GM19238 (cell line): ENCODE measurements around the gene HSPH1.

Experiments used
- DNase-seq: peaks from one replicate; pipeline ENCODE4 v3.0.0; 2011; ENCODE audit warnings: low spot score; ENCODE audit not compliant: insufficient read length

HSPH1 gene

DNA sequence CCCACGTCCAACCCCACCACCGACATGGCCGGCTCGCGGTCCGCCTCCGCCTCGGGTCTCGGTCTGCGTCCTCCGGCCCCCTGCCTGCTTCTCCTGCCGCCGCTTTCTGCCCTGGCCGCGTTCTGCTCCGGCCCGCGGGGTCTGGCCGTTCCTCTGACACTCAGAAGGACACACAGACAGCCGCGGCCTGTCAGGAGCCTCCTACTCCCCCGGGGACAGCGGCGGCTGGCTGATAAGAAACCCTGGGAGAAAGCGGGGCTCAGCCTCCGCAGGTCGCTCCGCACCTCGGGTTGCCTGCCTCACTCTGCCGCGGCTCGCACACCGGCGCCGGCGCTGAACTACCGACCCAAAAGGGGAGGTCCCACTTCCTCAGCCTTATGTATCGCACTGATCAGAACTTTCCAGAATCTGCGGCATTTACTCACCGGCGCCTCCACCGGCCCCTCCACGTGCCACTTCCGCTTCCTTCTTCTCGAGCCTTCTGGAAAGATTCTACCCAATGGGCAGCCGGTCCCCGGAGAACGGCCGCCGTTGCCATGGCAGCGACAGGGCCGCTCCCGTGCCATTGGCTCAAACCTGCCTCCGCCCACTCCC is at the start of gene HSPH1:
Gene HSPH1 (minus strand): TSS at position 348 of the 594 bp plus-strand sequence. CDS start 322 bp downstream, at position 26.
- peak; percentile 79 for DNase-seq

DNA sequence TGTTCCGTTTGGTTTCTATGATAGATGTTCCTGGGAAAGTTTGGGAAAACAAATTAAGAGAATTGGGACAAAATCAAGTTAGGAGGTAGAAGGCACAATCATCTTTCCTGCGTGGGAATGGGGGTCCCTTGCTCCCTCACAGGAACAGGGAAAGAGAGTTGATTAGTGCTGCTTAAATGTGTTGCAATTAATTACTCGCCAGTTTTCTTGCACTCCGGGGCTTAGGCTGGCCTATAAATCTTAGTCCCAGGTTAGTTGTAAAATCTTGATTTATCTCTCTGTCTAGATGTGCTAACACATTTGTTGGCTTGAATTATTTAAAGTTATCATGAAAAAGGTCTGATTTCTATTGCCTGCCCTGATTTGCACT is 48.1 kb upstream of the HSPH1 start:
- DNase-seq = no peak

DNA sequence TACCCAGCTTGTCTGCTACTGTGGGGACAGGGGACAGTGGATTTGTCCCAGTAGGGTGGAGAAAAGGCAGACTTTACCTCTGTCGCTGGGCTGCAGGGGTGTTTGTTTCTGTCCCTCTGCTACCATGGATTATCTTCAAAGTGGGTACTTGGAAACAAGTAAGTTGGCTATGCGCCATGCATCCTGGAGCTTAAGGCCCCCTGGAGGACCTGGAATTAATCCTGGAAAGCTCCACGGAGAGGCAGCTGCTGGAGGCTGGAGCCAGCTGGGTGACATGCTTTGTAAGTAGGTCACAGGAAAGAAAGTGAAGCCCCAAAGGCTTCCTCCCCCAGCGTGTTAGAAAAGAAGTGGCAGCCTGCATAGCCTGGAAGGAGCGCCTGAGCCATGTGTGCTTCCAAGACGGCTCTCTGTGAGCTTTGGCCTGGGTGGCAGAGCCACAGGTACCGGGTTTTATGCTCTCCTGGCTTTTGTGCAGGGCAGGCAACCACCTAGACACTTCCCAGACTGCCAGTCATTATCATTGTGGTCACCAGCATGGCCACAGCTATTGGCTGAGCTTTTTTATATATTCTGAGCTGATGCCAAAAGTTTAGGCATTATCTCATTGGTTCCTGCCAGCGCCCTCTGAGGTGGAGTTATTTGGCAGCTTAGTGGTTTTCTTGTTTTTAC is 47.6 kb upstream of the HSPH1 start:
- DNase-seq = no peak

DNA sequence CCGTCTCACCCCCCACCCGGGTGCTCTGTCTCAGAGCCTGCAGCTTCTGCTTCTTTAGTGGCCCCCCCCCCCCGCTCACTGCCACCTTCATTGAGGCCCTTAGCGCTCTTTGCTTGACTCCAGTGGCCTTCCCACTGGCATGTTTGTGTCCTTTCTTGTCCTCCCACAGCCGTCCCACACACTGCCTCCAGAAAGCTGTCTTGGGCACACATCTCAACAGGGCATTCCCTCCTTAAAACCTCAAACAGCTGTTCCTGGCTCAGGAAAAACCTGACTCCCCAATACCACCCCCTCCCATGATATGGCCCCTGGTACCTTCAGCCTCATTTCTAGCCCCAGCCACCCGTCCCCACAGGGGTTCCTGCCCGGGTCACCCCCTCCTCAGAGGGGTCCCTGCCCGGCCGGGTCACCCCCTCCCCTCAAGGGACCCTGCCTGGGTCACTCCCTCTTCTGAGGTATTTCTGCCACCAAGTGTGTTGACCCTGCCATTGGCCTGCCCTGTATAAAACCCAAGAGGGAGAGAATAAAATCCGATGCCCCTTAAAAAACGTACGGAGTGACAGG is 46.9 kb upstream of the HSPH1 start:
- no peak for DNase-seq

DNA sequence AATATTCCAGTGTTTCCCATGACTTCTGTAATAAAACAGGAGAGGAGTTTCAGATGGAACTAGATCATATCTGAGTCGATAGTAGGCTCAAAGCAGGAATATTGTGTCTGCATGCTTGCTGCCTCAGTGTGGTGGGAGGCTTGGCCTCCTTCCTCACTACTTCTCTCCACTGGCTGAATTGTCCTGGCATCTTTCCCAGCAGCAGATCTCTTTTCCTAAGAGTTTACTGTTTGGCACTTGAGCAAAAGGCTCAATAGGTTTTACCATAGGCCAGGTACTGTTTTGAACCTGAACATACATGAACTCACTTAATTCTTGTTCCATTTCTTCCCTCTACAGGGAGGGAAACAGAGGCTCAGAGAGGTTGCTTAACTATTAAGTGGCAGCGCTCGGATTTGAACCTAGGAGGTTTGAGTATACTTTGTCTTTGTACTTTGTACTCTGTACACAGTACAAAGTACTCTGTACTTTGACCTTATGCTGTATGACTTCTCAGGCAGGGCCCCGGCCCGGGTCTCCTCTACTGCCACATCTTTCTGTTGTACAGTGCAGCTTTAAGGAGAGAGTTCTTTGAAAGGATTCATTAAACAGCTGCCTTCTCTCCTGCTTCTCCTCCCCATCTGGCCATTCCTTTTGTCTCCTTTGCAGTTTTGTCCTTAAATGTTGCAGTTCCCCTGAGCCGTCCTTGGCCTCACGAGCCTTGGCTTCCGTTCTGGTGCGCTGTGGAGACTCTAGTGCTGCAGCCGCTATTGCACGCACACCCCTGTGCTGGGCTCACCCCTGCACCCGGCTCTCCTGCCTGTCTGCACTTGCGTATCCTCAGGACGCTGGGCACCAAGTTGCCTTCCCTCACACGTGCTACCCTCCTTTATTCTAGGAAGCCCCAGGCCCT is 46.2 kb upstream of the HSPH1 start:
- no peak for DNase-seq

DNA sequence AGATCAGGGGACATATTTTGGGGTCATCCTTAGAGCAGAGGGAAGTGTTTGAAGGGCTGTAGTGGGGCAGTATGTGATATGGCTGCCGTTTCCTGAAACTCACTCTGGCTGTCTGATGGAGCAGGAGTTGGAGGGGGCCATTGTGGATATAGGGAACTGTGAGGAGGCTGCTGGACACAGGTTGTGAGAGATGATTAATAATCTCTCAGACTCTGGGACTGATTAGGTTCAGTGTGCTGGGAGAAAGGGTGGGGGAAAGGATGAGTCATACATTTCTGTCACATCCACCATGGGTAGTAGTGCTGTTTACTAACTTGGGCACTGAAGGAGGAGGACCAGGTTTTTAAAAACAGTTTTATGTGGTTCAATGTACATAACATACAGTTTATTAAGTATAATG is 42.9 kb upstream of the HSPH1 start:
- no peak for DNase-seq

DNA sequence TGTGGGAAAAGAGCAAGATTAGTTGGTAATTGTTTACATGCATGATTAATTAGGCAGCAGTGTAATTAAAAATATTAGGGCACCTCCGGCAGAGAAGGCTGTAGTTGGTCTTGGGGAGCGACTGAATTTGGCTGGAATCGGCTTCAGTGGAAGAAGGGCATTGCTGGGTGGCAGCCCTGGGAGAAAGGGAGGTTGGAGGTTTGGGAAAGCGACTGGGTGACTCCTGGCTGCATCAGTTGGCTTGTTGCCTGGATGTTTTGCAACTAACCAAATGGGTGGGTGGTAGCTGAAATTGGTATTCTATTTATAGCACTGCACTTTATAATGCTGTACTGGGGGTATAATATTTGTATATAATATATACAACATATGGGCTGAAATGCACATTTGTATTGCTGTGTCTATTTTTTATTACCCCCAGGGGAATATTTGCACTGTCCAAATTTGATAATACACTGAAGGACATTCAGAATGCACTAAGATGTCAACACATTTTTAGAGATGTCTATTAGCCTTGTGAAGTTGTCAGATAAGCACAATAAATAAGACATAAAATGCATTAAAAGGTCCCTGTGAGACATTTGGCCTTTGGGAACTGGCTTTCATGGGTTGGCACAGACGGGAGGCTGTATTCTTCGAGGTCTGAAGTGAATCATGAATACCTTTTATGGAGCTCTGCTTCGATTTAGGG is 39.8 kb upstream of the HSPH1 start:
- no peak for DNase-seq

DNA sequence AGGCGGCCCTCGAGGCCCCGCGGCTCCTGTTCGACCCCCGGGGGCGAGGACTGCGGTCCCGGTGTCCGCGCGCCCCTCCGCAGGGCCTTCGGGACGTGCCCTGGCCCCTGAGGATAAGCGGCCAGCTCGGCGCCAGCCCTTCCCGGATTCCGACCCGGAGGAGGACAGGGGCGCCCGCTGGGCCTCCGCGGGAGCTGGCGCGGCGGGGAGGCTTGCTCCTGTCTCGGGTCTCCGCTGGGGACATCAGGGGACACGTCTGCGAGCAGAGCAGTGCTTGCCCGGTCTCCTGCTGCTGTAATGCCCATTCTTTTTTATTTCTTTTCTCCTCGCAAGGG is 38.9 kb upstream of the HSPH1 start:
- DNase-seq = no peak

DNA sequence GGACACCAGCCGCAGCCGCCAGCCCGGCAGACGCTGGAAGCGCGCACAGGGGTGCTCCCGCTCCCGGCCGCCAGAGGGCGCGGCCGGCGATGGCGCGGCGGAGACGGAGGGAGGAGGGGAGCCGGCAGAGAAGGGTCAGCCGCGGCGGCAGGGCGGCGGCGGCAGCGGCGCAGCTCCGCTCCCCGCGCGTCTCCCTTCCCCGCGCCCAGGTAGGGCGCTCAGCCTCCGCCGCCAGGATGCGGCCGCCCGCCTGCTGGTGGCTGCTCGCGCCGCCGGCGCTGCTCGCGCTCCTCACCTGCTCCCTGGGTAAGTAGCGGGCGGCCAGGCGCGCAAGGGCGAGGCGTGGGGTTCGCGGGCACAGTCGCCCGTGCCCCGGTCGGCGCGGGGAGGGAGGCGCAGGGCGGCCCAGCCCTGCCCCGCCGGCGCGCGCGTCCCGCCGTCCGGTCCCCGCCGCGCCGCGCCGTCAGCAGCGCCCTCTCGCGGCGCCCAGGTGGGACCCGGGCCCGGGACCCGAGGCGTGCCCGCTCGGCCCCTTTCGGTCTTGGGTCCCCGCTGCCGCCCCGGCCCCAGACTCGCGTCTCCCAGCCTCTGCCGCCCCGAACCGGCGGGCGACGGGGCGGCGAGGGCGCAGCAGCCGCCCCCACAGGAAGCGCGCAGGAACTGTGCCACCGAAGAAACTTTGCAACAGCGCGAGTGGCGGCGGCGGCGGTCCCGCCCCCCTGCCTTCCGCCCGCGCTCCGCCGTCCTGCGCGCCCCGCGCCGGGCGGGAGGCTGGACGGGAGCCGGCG is 38.3 kb upstream of the HSPH1 start, which contains the start of gene B3GLCT:
Gene B3GLCT (plus strand): TSS at position 127 of the 788 bp plus-strand sequence. CDS start 110 bp downstream, at position 237.
- DNase-seq = peak; percentile 94

DNA sequence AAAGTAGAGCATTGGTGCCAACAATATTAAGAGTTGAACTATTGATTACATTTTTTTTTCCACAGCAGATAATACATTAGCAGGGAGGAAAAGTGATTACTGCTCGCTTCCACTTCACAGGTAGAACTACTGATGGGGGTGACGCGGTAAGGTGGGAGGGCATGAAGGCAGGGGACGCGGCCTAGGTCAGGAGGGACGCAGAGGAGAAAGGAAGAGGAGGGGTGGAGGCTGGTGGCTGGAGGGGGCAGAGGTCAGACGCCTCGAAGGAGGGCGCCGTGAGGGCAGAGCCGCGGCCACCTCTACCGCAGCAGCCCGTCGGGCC is 37.8 kb upstream of the HSPH1 start:
- peak; percentile 22 for DNase-seq

DNA sequence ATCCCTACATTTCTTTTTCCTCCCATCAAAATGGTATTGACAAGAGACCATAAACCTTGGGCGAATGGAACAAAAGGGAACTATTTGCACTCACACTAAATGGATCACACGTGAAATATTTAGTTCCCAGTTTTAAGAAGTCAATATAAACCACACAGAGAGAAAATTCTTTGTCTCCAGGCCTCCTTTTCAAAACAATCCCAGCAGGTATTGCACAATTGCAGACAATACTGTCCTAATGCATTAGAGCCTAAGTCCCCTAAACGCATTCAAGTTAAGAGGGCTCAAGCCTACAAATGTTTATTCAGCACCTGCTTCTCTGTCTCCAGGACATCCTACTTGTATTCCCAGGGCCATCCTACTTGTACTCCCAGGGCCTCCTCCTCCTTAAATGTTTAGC is 36.8 kb upstream of the HSPH1 start:
- DNase-seq = no peak

DNA sequence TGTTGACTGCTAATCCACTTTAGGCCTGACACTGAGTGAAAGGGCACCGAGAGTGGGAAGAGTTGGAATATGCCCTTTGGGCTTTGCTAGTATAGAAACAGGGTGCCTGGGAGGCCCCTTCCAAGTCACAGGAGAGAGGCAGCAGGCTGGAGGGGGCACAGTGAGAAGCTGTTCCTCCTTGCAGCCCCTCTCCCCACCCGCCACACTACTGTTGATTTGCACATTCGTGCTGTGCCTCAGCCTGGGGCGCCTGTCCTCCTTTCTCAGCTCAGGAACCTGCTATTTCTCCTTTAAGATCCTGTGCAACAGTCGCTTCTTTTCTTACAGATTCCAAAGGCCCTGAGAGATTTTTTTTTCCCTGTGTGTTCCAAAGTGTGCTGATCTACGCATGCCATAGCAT is 35.3 kb upstream of the HSPH1 start:
- DNase-seq = no peak

DNA sequence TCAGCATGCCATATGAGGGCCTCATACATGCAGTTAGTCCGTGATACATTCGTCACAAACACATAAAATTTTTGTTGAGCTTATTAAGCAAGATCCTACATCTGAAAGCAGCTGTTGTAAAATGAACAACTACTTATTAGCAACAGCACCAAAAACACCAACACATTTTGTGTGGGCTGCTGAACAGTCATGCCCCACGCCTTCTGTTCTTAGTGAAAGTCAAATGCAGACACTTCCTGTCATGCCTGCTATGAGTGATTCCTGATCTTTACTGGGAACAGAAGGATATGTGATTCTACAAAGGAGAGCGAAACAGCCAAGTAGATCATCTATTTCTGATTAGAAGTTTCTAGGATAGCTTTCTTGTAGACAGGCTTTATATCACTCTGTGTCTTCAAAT is 33.9 kb upstream of the HSPH1 start:
- no peak for DNase-seq

DNA sequence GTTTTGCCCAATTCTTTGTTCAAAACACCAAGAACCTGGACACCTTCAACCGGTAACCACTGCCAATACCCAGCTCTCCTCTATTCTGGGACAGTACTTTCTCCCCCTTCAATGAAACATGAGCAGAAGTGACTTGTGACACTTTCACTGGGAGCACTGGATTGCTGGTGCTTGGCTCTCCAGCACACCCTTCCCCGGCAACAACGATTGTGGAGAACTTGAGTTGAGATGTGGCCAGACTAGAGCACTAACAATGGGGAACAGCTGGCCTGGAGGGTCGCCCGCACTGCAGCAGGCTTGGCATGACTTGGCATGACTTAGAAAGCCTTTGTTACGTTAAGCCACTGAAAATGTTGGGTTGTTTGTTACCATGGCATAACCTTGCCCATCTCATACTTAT is 30.6 kb upstream of the HSPH1 start:
- DNase-seq = no peak

DNA sequence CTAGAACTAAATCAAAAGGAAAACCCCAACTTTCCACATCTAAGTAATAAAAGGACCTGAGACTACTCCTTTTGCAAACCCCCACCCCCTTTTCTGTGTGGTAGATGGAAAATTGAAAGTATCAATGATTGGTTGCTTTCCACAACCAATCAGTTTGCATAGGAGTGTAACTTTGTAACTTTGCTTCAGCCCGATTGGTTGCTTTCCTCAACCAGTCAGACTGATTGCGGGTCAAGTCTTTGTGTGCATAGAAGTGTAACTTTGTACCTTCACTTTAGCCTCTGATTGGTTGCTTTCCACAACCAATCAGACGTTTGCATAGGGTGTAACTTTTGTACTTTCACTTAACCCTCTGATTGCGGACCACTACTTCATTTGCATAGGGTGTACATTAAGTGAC is 30.0 kb upstream of the HSPH1 start:
- no peak for DNase-seq

DNA sequence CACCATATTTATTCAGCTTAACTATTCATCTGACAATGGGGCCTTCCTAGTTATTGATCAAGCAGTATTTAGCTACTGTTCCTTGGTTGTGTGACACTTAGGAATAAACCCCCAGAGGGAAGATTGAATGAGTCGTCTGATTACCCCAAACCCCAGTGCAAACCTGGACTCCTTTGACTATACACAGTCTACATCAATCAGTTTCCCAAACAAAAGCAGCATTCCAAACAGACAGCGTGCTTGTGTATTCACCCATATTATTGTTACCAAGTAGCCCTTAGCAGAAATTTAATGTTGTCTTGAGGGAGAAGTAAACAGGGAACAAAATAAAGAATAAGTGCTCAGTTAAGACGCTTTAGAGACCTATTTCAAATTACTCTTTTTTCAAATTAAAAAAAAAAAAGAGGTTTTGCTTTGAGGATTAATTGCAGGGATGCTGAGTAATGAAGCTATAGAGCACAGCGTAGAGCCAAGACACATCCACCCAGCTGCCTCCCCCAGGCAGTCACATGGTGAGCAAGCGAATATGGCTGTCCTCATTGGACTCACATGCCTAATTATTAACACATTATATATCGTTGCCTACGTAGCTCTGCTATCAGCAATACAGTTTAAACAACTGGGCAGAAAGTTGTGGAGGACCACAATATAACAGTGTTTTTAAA is 23.4 kb upstream of the HSPH1 start:
- DNase-seq = no peak

DNA sequence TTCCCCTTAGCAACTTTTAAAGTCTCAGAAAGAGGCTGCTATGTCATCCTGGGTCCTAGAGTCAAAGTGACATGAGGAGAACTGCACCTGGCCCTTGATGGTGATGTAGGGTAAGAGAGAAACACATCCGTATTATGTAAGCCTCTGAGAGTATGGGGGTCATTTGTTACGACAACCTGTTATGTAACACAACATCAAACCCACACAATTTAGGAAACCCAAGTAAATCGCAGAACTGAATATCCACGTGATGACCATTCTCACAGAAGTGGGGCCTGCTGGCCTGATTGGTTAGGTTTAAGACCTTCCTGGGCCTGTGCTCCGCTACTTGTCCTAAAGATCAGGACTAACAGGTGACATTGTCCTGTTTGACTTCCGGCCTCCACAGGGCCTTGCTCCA is 22.7 kb upstream of the HSPH1 start:
- no peak for DNase-seq

DNA sequence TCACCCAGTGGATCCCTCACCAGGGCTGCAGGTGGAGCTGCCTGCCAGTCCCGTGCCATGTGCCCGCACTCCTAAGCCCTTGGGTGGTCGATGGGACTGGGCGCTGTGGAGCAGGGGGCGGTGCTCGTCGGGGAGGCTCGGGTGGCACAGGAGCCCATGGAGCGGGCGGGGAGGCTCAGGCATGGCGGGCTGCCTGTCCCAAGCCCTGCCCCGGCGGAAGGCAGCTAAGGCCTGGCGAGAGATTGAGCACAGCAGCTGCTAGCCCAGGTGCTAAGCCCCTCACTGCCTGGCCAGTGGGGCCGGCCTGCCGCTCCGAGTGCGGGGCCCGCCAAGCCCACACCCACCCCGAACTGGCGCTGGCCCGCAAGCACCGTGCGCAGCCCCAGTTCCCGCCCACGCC is 21.3 kb upstream of the HSPH1 start:
- DNase-seq = no peak

DNA sequence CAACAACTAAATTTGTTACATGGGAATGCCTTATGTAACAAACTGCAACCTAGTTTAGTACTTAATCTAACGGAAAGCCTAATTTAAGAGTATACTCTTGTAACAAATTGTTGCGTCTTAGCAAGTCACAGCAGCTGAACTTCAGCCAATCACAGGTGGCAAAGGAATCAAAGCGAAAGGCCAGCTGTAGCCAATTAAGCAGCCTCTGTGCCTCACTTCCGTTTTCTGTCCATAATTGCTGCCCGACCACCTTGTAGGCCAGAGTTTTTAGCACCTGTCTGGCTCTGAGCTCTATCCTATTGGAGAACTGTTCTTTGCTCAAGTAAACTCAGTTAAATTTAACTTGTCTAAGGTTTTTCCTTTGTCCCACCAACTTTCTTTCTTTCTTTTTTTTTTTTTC is 18.1 kb upstream of the HSPH1 start:
- DNase-seq = no peak

DNA sequence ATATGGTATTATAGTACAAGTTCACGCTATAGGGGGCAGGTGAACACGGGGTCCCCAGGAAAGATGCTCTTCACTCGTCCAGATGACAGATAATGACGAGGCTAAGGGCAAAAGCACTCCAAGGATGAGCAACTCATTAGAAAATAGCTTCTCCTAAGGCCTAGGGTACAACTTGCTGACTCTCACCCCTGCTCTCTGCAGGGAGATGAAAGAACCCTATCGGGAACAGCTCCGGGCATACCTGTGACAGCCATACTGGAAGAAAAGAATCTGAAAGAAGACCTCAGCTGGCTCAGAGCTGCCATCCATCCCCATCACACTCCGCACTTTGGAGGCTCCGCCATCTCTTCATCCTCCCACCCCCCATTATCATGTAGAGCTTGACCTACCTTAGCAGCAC is 17.5 kb upstream of the HSPH1 start:
- no peak for DNase-seq
